Activated T-cell treated with anti-CD3 and anti-CD28 coated beads, Interleukin-2, amount 50 U/mL, for 72 hours (primary cell): ENCODE data around the gene TMEM247. TPM values are rescaled to one million over a fixed set of nuclear protein-coding genes. Genes with fewer than 3 reads are reported as not detected.

ENCODE experiments used
- ATAC-seq, 2 donors: fragments of 150-1000 bp; cut with Tn5 transposase; replicated peaks in 1 of 2; 2 replicates each; pipeline ENCODE4 v1.10.0; 2021; ENCODE audit warnings: moderate library complexity in 2 of 2, mild to moderate bottlenecking in 1 of 2
- DNase-seq, 2 donors: peaks; one replicate each; pipeline ENCODE4 v3.0.0; 2021 to 2022; ENCODE audit warnings: mixed read lengths in 1 of 2
- H3K27ac Mint-ChIP-seq: one replicate; pipeline ENCODE4 v1.8.0; 2022; ENCODE audit warnings: mild to moderate bottlenecking, moderate library complexity, mixed read lengths
- H3K27me3 Mint-ChIP-seq: one replicate; pipeline ENCODE4 v1.8.0; 2022; ENCODE audit warnings: low read depth, mixed read lengths
- H3K36me3 Mint-ChIP-seq, 2 donors: one replicate each; pipeline ENCODE4 v1.8.0; 2022; ENCODE audit warnings: mixed read lengths in 2 of 2, mild to moderate bottlenecking in 1 of 2; ENCODE audit not compliant: insufficient read depth in 2 of 2
- H3K4me1 Mint-ChIP-seq: one replicate; pipeline ENCODE4 v1.8.0; 2022; ENCODE audit warnings: low read depth, mixed read lengths
- H3K4me3 Mint-ChIP-seq, 2 donors: one replicate each; pipeline ENCODE4 v1.8.0; 2022; ENCODE audit warnings: mild to moderate bottlenecking in 2 of 2, mixed read lengths in 2 of 2, moderate library complexity in 2 of 2
- H3K9me3 Mint-ChIP-seq, 2 donors: one replicate each; pipeline ENCODE4 v1.8.0; 2022; ENCODE audit warnings: mixed read lengths in 2 of 2
- total RNA-seq, 2 donors: library from RNA; stranded (reverse); gene quantifications; one replicate each; pipeline ENCODE4 v1.2.3, GENCODE V29; 2022

Gene TMEM247
- total RNA-seq, 2 donors from 2014 or later = not detected

DNA sequence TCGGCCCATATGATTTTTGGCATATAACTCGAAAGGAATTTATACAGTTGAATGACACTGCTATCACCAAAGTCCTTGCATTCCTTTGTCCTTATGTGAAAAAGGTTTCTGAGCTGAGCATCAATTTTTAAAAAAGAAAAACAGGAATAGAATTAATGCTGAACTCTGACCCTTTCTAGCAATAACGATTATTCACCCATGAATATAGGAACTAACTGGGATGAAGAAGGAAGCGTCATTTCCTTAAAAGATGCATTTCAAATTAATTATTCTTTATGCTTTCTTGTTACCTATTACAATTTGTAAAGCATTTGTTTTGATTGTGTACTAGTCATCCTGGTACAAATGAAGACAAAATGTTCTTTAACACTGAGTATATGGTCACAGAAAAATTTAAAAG lies 19.3 kb downstream of the TMEM247 start:
- Mint-ChIP-seq H3K4me3 (peak overlapping the region; percentile 90 to 98), H3K27me3 (peaks cover 18% of the 10 kb centered on the region), H3K4me1 (peaks cover 20% of the 10 kb centered on the region), H3K9me3 (no peaks in the 10 kb centered on the region), H3K36me3 (no peaks in the 10 kb centered on the region), H3K27ac (peak overlapping the region; percentile 17)
- ATAC-seq (no peak), DNase-seq (no peak)

- no peaks in the 10 kb centered on the region for H3K36me3 Mint-ChIP-seq
- H3K27me3 Mint-ChIP-seq = peaks cover 18% of the 10 kb centered on the region
- H3K4me1 Mint-ChIP-seq = peaks cover 17% of the 10 kb centered on the region
- no peak overlapping the region for H3K27ac Mint-ChIP-seq
- peak overlapping the region; percentile 90 to 98 for H3K4me3 Mint-ChIP-seq
- DNase-seq (no peak), ATAC-seq (no peak)
- H3K9me3 Mint-ChIP-seq = no peaks in the 10 kb centered on the region
Observed at GRCh38 chr2:46499392-46499785, 20.0 kb downstream of the TMEM247 start.

GRCh38 chr2:46500801-46501200 lies 21.4 kb downstream of the TMEM247 start:
- H3K27me3 Mint-ChIP-seq = peaks cover 18% of the 10 kb centered on the region
- H3K4me1 Mint-ChIP-seq = peaks cover 17% of the 10 kb centered on the region
- no peak for DNase-seq
- no peaks in the 10 kb centered on the region for H3K36me3 Mint-ChIP-seq
- H3K27ac Mint-ChIP-seq = no peak overlapping the region
- H3K4me3 Mint-ChIP-seq = peak overlapping the region; percentile 17 to 32
- H3K9me3 Mint-ChIP-seq = no peaks in the 10 kb centered on the region
- ATAC-seq = no peak

DNA sequence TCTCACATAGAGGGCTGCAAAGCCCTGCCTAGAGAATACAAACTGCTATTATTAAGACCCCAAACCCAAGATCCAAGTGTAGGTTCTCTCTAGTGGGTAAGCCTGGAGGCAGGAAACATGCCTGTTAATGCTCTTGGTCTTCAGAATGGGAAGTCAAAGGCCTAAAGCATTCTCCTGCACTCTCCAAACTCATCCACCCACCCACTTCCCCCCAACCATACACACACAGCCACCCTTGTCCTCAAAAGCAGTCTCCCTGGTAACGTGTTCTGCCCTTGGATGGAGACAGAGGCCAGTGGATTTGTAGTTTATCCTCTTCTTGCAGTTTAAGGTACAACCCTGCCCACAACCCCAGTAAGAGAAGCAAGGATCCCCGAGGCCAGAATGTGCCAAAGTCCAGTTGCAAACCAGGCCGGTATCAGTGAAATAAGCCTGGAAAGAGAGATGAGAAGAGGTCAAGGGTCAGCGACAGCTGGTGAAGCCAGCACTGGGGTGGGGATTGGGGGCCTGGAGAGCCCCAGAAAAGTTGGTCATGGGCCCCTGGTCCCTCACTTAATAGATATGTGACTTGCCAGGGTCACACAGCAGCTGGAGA lies 23.0 kb downstream of the TMEM247 start:
- H3K4me1 Mint-ChIP-seq = peaks cover 17% of the 10 kb centered on the region
- H3K4me3 Mint-ChIP-seq = no peak overlapping the region
- H3K27me3 Mint-ChIP-seq = peaks cover 18% of the 10 kb centered on the region
- no peak overlapping the region for H3K27ac Mint-ChIP-seq
- H3K9me3 Mint-ChIP-seq = no peaks in the 10 kb centered on the region
- ATAC-seq (no peak), DNase-seq (no peak)
- H3K36me3 Mint-ChIP-seq = no peaks in the 10 kb centered on the region

DNA sequence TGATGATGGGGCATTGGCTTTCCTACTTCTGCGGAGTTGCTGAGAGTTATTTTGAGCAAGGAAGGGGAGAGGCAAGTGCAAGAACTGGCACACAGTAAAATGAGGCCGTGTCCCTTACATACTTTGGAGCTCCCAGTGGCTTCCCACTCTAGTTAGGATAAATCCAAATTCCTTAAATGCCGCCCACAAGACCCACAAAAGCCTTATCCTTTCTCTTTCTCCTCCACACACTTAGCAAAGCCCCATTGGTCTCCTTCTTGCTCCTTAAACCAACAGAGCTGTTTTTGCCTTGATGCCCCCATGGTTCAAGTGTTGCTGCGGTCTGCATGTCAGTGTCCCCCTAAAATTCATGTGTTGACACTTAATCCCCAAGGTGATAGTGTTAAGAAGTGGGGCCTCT lies 24.3 kb downstream of the TMEM247 start:
- no peak overlapping the region for H3K4me3 Mint-ChIP-seq
- H3K27ac Mint-ChIP-seq = no peak overlapping the region
- no peaks in the 10 kb centered on the region for H3K9me3 Mint-ChIP-seq
- H3K27me3 Mint-ChIP-seq = peaks cover 5% of the 10 kb centered on the region
- no peaks in the 10 kb centered on the region for H3K36me3 Mint-ChIP-seq
- ATAC-seq = no peak
- peaks cover 14% of the 10 kb centered on the region for H3K4me1 Mint-ChIP-seq
- no peak for DNase-seq

- DNase-seq (no peak), ATAC-seq (no peak)
- no peak overlapping the region for H3K27ac Mint-ChIP-seq
- H3K4me3 Mint-ChIP-seq = no peak overlapping the region
- peaks cover 10% of the 10 kb centered on the region for H3K4me1 Mint-ChIP-seq
- no peaks in the 10 kb centered on the region for H3K36me3 Mint-ChIP-seq
- H3K27me3 Mint-ChIP-seq = no peaks in the 10 kb centered on the region
- no peaks in the 10 kb centered on the region for H3K9me3 Mint-ChIP-seq
Observed at GRCh38 chr2:46504221-46504620, 24.9 kb downstream of the TMEM247 start.

- Mint-ChIP-seq H3K27me3 (no peaks in the 10 kb centered on the region), H3K27ac (no peak overlapping the region), H3K9me3 (no peaks in the 10 kb centered on the region), H3K36me3 (no peaks in the 10 kb centered on the region), H3K4me1 (peaks cover 8% of the 10 kb centered on the region), H3K4me3 (no peak overlapping the region)
- ATAC-seq (no peak), DNase-seq (no peak)
Observed at GRCh38 chr2:46504685-46505471, 25.5 kb downstream of the TMEM247 start.

GRCh38 chr2:46505472-46505783 lies 26.1 kb downstream of the TMEM247 start:
- Mint-ChIP-seq H3K4me1 (peaks cover 2% of the 10 kb centered on the region), H3K4me3 (no peak overlapping the region), H3K27ac (no peak overlapping the region), H3K9me3 (no peaks in the 10 kb centered on the region), H3K27me3 (no peaks in the 10 kb centered on the region), H3K36me3 (no peaks in the 10 kb centered on the region)
- ATAC-seq (no peak), DNase-seq (no peak)

DNA sequence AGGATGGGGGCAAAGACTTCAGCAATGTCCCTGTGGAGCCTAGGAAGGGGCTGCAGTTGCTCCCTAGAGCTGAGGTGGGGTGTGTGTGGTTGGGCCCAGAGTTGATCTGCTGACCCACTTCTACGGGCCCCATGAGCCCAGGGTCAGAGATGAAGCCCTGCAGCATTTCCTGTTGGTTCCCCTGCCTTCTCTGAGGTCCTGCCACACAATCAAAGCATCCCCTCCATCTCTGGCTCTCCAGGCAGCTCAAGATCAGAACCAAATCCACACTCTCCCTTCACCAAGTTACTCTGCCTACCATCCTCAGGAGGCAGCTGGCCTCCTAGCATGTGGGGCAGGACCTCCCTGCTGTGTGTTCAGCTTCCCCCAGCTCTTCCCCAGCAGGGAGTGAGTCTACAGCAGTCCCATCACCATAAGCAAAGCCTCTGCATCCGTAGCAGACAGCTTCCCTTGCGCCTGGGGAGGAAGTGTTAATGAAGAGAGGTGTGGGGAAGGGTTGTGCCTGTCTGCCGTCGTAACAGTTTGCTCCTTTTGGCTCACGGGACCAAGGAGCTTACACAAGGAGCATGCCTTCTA lies 26.9 kb downstream of the TMEM247 start:
- Mint-ChIP-seq H3K9me3 (no peaks in the 10 kb centered on the region), H3K27me3 (no peaks in the 10 kb centered on the region), H3K36me3 (no peaks in the 10 kb centered on the region), H3K4me1 (no peaks in the 10 kb centered on the region), H3K4me3 (no peak overlapping the region), H3K27ac (no peak overlapping the region)
- ATAC-seq (no peak), DNase-seq (no peak)

DNA sequence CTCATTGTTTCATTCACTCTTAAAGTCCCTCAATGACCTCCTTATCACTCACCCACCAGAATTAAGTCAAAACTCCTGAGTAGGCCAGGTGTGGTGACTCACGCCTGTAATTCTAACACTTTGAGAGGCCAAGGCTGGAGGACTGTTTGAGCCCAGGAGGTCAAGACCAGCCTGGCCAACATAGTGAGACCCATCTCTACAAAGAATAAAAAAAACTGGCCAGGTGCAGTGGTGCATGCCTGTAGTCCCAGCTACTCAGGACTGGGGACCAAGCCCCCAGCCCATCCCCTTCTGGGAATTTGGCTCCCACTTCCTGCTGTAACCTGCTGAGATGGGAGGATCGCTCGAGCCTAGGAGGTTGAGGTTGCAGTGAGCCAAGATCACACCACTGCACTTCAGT lies 28.9 kb downstream of the TMEM247 start:
- H3K9me3 Mint-ChIP-seq = no peaks in the 10 kb centered on the region
- ATAC-seq = no peak

GRCh38 chr2:46508759-46509158 lies 29.4 kb downstream of the TMEM247 start:
- ATAC-seq = no peak
- Mint-ChIP-seq H3K9me3 (no peaks in the 10 kb centered on the region), H3K4me3 (no peak overlapping the region), H3K36me3 (no peaks in the 10 kb centered on the region), H3K27me3 (no peaks in the 10 kb centered on the region), H3K4me1 (peaks cover 11% of the 10 kb centered on the region), H3K27ac (no peak overlapping the region)
- no peak for DNase-seq

More for the DNA sequence above, 28.9 kb downstream of the TMEM247 start:
- no peak for DNase-seq
- Mint-ChIP-seq H3K4me3 (no peak overlapping the region), H3K4me1 (peaks cover 11% of the 10 kb centered on the region), H3K27me3 (no peaks in the 10 kb centered on the region), H3K36me3 (no peaks in the 10 kb centered on the region), H3K27ac (no peak overlapping the region)

DNA sequence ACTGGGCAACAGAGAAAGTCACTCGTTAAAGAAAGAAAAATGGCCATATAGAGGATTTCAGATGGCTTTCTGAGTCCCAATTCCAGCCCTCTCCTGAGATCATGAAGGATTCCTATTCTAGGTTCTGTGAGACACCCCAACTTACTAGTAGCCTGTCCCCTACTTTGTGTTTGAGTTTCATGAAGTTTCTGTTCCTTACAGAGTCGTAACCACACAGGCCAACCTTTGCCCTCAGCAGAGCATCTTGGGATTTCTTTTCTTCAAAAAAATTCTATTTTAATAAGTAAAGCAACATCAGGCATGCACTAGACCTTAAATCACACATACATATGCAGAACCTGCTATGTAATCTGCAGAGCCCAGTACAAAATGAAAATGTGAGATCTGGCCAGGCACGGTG lies 30.4 kb downstream of the TMEM247 start:
- Mint-ChIP-seq H3K9me3 (peaks cover 2 to 4% of the 10 kb centered on the region in 2 donors), H3K27me3 (no peaks in the 10 kb centered on the region), H3K27ac (no peak overlapping the region), H3K36me3 (peaks cover 2 to 4% of the 10 kb centered on the region in 2 donors), H3K4me1 (peaks cover 11% of the 10 kb centered on the region), H3K4me3 (no peak overlapping the region)
- no peak for DNase-seq
- no peak for ATAC-seq

- peaks cover 11% of the 10 kb centered on the region for H3K4me1 Mint-ChIP-seq
- H3K4me3 Mint-ChIP-seq = no peak overlapping the region
- H3K27me3 Mint-ChIP-seq = no peaks in the 10 kb centered on the region
- H3K36me3 Mint-ChIP-seq = peaks cover 6 to 11% of the 10 kb centered on the region in 2 donors
- DNase-seq = no peak
- H3K9me3 Mint-ChIP-seq = peaks cover 7 to 8% of the 10 kb centered on the region in 2 donors
- ATAC-seq = no peak
- no peak overlapping the region for H3K27ac Mint-ChIP-seq
Observed at GRCh38 chr2:46510598-46511177, 31.3 kb downstream of the TMEM247 start.
